SK-N-SH treated with all-trans-retinoic acid at 6 μM for 48 hours (cell line): ENCODE results near the gene FHIT.
A peak's percentile ranks its signal among the peaks of the same experiment; 100 is the strongest.

Source experiments
- ATAC-seq: fragments of 200-7000 bp; cut with Tn5 transposase; 3 replicates; pipeline ENCODE4 v1.9.1; 2020; ENCODE audit warnings: mild to moderate bottlenecking, moderate library complexity
- ARNTL ChIP-seq: fragments of 450-650 bp; formaldehyde crosslinking; IDR thresholded peaks from 2 replicates; pipeline ENCODE4 v1.5.0; 2020; ENCODE audit warnings: low read depth, mild to moderate bottlenecking, moderate library complexity, borderline replicate concordance
- BACH2 ChIP-seq: fragments of 250-450 bp; sonication (Bioruptor Pico); IDR thresholded peaks from 2 replicates; pipeline ENCODE4 v1.9.0; 2021; ENCODE audit warnings: mild to moderate bottlenecking, borderline replicate concordance
- CREB5 ChIP-seq: fragments of 250-450 bp; sonication (Bioruptor Pico); IDR thresholded peaks from 2 replicates; pipeline ENCODE4 v1.5.1; 2020; ENCODE audit warnings: low read depth, mild to moderate bottlenecking, moderate library complexity
- CSDC2 ChIP-seq: fragments of 250-450 bp; sonication (Bioruptor Pico); IDR thresholded peaks from 2 replicates; pipeline ENCODE4 v1.5.0; 2020; ENCODE audit warnings: mild to moderate bottlenecking, moderate library complexity
- CSRNP3 ChIP-seq: fragments of 250-450 bp; sonication (Bioruptor Pico); IDR thresholded peaks from 2 replicates; pipeline ENCODE4 v1.5.1; 2021; ENCODE audit warnings: mild to moderate bottlenecking, moderate library complexity
- ESRRG ChIP-seq: fragments of 250-450 bp; sonication (Bioruptor Pico); IDR thresholded peaks from 2 replicates; pipeline ENCODE4 v1.6.1; 2021; ENCODE audit warnings: mild to moderate bottlenecking
- GLIS3 ChIP-seq: fragments of 250-450 bp; sonication (Bioruptor Pico); IDR thresholded peaks from 2 replicates; pipeline ENCODE4 v1.5.0; 2020; ENCODE audit warnings: mild to moderate bottlenecking, moderate library complexity
- ISL1 ChIP-seq: fragments of 250-450 bp; sonication (Bioruptor Pico); IDR thresholded peaks from 2 replicates; pipeline ENCODE4 v2.1.2; 2022; ENCODE audit warnings: mild to moderate bottlenecking, moderate library complexity
- OSR1 ChIP-seq: fragments of 250-450 bp; sonication (Bioruptor Pico); IDR thresholded peaks from 2 replicates; pipeline ENCODE4 v1.8.0; 2022; ENCODE audit warnings: moderate library complexity, mild to moderate bottlenecking, inconsistent platforms
- PATZ1 ChIP-seq: fragments of 250-450 bp; sonication (Bioruptor Pico); IDR thresholded peaks from 2 replicates; pipeline ENCODE4 v1.8.0; 2020; ENCODE audit warnings: mild to moderate bottlenecking, moderate library complexity, borderline replicate concordance
- POU6F1 ChIP-seq: fragments of 250-450 bp; sonication (Bioruptor Pico); IDR thresholded peaks from 2 replicates; pipeline ENCODE4 v1.8.0; 2021; ENCODE audit warnings: low read depth, mild to moderate bottlenecking, moderate library complexity, borderline replicate concordance
- PPARA ChIP-seq: fragments of 250-450 bp; sonication (Bioruptor Pico); IDR thresholded peaks from 2 replicates; pipeline ENCODE4 v1.5.0; 2020; ENCODE audit warnings: mild to moderate bottlenecking, borderline replicate concordance
- RARB ChIP-seq: fragments of 250-450 bp; sonication (Bioruptor Pico); IDR thresholded peaks from 2 replicates; pipeline ENCODE4 v1.8.0; 2021; ENCODE audit warnings: mild to moderate bottlenecking, moderate library complexity
- SNAI2 ChIP-seq: fragments of 250-450 bp; sonication (Bioruptor Pico); IDR thresholded peaks from 2 replicates; pipeline ENCODE4 v1.5.0; 2020; ENCODE audit warnings: mild to moderate bottlenecking, moderate library complexity
- TCF4 ChIP-seq: fragments of 250-450 bp; sonication (Bioruptor Pico); IDR thresholded peaks from 2 replicates; pipeline ENCODE4 v1.8.0; 2021; ENCODE audit warnings: mild to moderate bottlenecking, moderate library complexity, borderline replicate concordance
- TOX ChIP-seq: fragments of 250-450 bp; sonication (Bioruptor Pico); IDR thresholded peaks from 2 replicates; pipeline ENCODE4 v1.8.0; 2021; ENCODE audit warnings: mild to moderate bottlenecking, moderate library complexity, borderline replicate concordance
- TSHZ2 ChIP-seq: fragments of 250-450 bp; sonication (Bioruptor Pico); IDR thresholded peaks from 2 replicates; pipeline ENCODE4 v1.5.0; 2020; ENCODE audit warnings: mild to moderate bottlenecking, moderate library complexity
- ZC3H10 ChIP-seq: fragments of 250-450 bp; sonication (Bioruptor Pico); IDR thresholded peaks from 2 replicates; pipeline ENCODE4 v1.5.1; 2021; ENCODE audit warnings: mild to moderate bottlenecking, moderate library complexity
- ZFP3 ChIP-seq: fragments of 250-450 bp; sonication (Bioruptor Pico); IDR thresholded peaks from 2 replicates; pipeline ENCODE4 v1.5.0; 2020; ENCODE audit warnings: mild to moderate bottlenecking, moderate library complexity
- ZFP30 ChIP-seq: fragments of 450-650 bp; formaldehyde crosslinking; IDR thresholded peaks from 2 replicates; pipeline ENCODE4 v1.5.0; 2022; ENCODE audit warnings: mild to moderate bottlenecking, moderate library complexity
- ZNF565 ChIP-seq: fragments of 450-650 bp; formaldehyde crosslinking; conservative IDR thresholded peaks from 2 replicates; pipeline ENCODE4 v1.5.0; 2020; ENCODE audit warnings: low read depth, mild to moderate bottlenecking, moderate library complexity
- ZNF70 ChIP-seq: fragments of 450-650 bp; formaldehyde crosslinking; IDR thresholded peaks from 2 replicates; pipeline ENCODE4 v1.5.0; 2020; ENCODE audit warnings: mild to moderate bottlenecking, moderate library complexity

FHIT gene

GRCh38 chr3:59884409-59884808 lies 1366.8 kb downstream of the FHIT start (continued):
- TF ChIP-seq OSR1 (CRISPR knock-in tag) = no peak

GRCh38 chr3:59882746-59883145 lies 1368.5 kb downstream of the FHIT start:
- no peak for ATAC-seq
- TF ChIP-seq POU6F1 (no peak), ZNF565 (CRISPR knock-in tag) (no peak), ISL1 (no peak), CSRNP3 (CRISPR knock-in tag) (no peak), ZFP3 (CRISPR knock-in tag) (no peak), TCF4 (CRISPR knock-in tag) (no peak), ZNF70 (no peak), PATZ1 (CRISPR knock-in tag) (no peak), ARNTL (CRISPR knock-in tag) (no peak), ZC3H10 (CRISPR knock-in tag) (no peak), GLIS3 (CRISPR knock-in tag) (no peak), PPARA (no peak), RARB (CRISPR knock-in tag) (no peak), CSDC2 (CRISPR knock-in tag) (no peak), SNAI2 (no peak), BACH2 (CRISPR knock-in tag) (no peak), ESRRG (CRISPR knock-in tag) (no peak), ZFP30 (no peak), TOX (CRISPR knock-in tag) (no peak), TSHZ2 (no peak)

- ATAC-seq = no peak
- no peak for TF ChIP-seq OSR1 (CRISPR knock-in tag)
- 0 out of 2 replicates have a peak, but pooled peaks have one; percentile 11 for TF ChIP-seq ISL1
- TF ChIP-seq ZFP30 = no peak
- TF ChIP-seq, all 23 proteins: peak for 1
Measured at GRCh38 chr3:59880717-59881116, 1370.5 kb downstream of the FHIT start.

GRCh38 chr3:59879031-59879581 lies 1372.1 kb downstream of the FHIT start:
- TF ChIP-seq PPARA (no peak), ISL1 (peak; percentile 62; the same call in 1 of the 2 replicates), TOX (CRISPR knock-in tag) (no peak), PATZ1 (CRISPR knock-in tag) (no peak), CSRNP3 (CRISPR knock-in tag) (no peak), CREB5 (CRISPR knock-in tag) (no peak), BACH2 (CRISPR knock-in tag) (no peak)
- ATAC-seq = no peak
